Stimulated activated CD4-positive, alpha-beta T cell treated with anti-CD3 and anti-CD28 coated beads, Interleukin-1b, Interleukin-23, amount 100 ng/mL, for 24 hours (primary cell): Measurements from ENCODE around the gene PPM1G.

Experiments used
- DNase-seq, 4 experiments: peaks; one replicate each; pipeline ENCODE4 v3.0.0-alpha.2; 2020; ENCODE audit warnings: low read depth in 4 of 4, low spot score in 1 of 4

Gene PPM1G

GRCh38 chr2:27336173-27336572, 73.2 kb downstream of the PPM1G start:
- no peak for DNase-seq

DNA sequence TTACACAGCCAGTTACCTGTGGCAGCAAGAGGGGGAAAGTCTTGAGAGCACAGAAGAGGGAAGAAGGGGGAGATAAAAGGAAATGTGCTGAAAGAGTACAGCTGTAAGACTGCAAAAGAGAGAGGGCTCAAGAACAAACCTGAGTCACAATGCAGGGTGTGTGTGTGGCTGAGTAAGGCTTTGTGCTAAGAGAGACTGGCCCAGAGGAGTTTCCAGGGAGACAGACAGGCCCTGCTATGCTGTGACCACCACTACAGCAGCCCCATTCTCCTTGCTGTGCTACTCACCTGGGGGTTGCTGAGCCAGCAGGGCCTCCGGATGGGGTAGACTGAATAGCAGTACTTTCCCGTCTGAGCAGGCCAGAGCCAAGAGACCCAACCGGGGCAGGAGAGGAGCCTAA, 74.1 kb downstream of the PPM1G start:
- DNase-seq: no peak
